Endothelial cell of umbilical vein (primary cell): ENCODE measurements around the gene FNBP1.

Source experiments
- CTCF ChIP-seq, 2 donors: IDR thresholded peaks; 1 replicate in 1 of 2; 2 replicates in 1 of 2; pipeline ENCODE4 v1.5.1; 2011; ENCODE audit warnings: low read length in 2 of 2, mild to moderate bottlenecking in 2 of 2, moderate library complexity in 2 of 2, control low read depth in 1 of 2, inconsistent platforms in 1 of 2, low read depth in 1 of 2; ENCODE audit not compliant: insufficient read depth in 1 of 2; ENCODE audit errors: extremely low read depth in 1 of 2
- EZH2 ChIP-seq: IDR thresholded peaks from 2 replicates; pipeline ENCODE4 v1.6.1; 2012; ENCODE audit warnings: borderline replicate concordance, low read depth, mild to moderate bottlenecking, moderate library complexity, low read length, inconsistent platforms; ENCODE audit not compliant: severe bottlenecking
- POLR2A ChIP-seq: IDR thresholded peaks from 2 replicates; pipeline ENCODE4 v1.6.1; 2012; ENCODE audit warnings: low read depth, mild to moderate bottlenecking, control low read depth, low read length

DNA sequence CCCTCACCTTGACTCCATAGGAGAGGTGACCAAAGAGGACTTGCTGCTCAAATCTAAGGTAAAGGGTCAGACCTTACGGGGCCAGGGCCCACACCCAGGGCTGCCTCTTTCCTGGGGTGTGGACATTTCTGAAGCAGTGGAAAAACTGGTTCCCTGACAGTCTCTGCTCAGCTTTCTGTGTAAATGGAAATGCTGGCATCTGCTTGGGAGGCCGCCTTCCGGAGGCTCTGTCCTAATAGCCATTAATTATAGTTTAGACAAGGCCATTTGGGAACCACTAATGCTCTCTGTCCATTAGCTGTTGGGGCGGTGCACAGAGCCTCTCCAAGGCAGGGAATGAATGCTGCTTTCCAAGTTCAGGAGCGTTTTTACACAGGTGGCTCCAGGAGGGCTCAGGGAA lies 190.4 kb downstream of the FNBP1 start:
- TF ChIP-seq EZH2 (no peak), CTCF (IDR thresholded peaks at IDR 0.05; ENCODE audit: extremely low read depth in 1 of 2, insufficient read depth in 1 of 2, low read depth in 1 of 2, low read length in 2 of 2) (no peak), POLR2A (no peak)
